K562 (cell line): ENCODE measurements around the gene ITGA11. TPM values are rescaled to one million over a fixed set of nuclear protein-coding genes. Genes with fewer than 3 reads are reported as not detected.

Experiments used
- ATAC-seq: fragments of 200-7000 bp; cut with Tn5 transposase; 3 replicates; pipeline ENCODE4 v1.9.1; 2020; ENCODE audit warnings: moderate library complexity
- BruUV-seq: library from RNA; stranded (reverse); fragments of 400-500 nt; replicated peaks from 2 replicates; lab custom pipeline; 2021; lab: Mats Ljungman, UMichigan
- CTCF ChIA-PET: fragments of 300-600 bp; formaldehyde crosslinking; extraction: SDS; loops from one replicate; lab custom pipeline; 2021; ENCODE audit warnings: low intra/inter-chr PET ratio; lab: Yijun Ruan, JAX
- POLR2A ChIA-PET: fragments of 300-600, 350-650 bp; sonication (Branson Sonifier 250); formaldehyde crosslinking; extraction: SDS; loops from one replicate; lab custom pipeline; 2021; ENCODE audit warnings: antibody characterized with exemption, inconsistent platforms; lab: Yijun Ruan, JAX
- DNase-seq, 4 experiments: peaks; one replicate each; pipeline versions ENCODE4 v3.0.0 to v3.0.0-alpha.2; 2011 to 2018; ENCODE audit warnings: low spot score in 3 of 4, mixed read lengths in 3 of 4; ENCODE audit errors: extremely low read depth in 1 of 4
- FAIRE-seq: peaks from 2 replicates; lab custom pipeline; 2011; peaks lifted over from hg19 to GRCh38; lab: Jason Lieb, UNC
- H2AFZ ChIP-seq: 2 replicates; pipeline ENCODE4 v1.6.0; 2011; ENCODE audit warnings: low read depth, low read length, control low read depth, inconsistent platforms
- H3K27ac ChIP-seq: fragments of 200-600 bp; 3 replicates; pipeline ENCODE4 v1.8.0; 2011; ENCODE audit warnings: low read depth, mild to moderate bottlenecking, control low read depth, inconsistent platforms, low read length, moderate library complexity, mixed read lengths; ENCODE audit errors: extremely low read depth
- H3K27me3 ChIP-seq, 2 experiments: fragments of 300-600 bp in 1 of 2; 2 replicates in 1 of 2; 3 replicates in 1 of 2; pipeline versions ENCODE4 v1.6.0 to v1.8.0; 2011; ENCODE audit warnings: inconsistent platforms in 2 of 2, low read length in 2 of 2, mild to moderate bottlenecking in 1 of 2, mixed read lengths in 1 of 2, moderate library complexity in 1 of 2; ENCODE audit not compliant: control insufficient read depth in 2 of 2, insufficient read depth in 2 of 2
- H3K36me3 ChIP-seq: fragments of 300-600 bp; 3 replicates; pipeline ENCODE4 v1.8.0; 2011; ENCODE audit warnings: mild to moderate bottlenecking, low read length, inconsistent platforms; ENCODE audit not compliant: control insufficient read depth, insufficient read depth
- H3K4me1 ChIP-seq, 2 experiments: fragments of 200-600 bp in 1 of 2; replicated peaks in 1 of 2; 2 replicates in 1 of 2; 3 replicates in 1 of 2; pipeline versions ENCODE4 v1.5.1 to v1.8.0; 2011; ENCODE audit warnings: inconsistent platforms in 2 of 2, low read length in 2 of 2, mild to moderate bottlenecking in 1 of 2, mixed read lengths in 1 of 2, moderate library complexity in 1 of 2; ENCODE audit not compliant: control insufficient read depth in 2 of 2, insufficient read depth in 2 of 2
- H3K4me2 ChIP-seq: 2 replicates; pipeline ENCODE4 v1.6.1; 2011; ENCODE audit warnings: low read length, control low read depth, inconsistent platforms, mixed read lengths; ENCODE audit not compliant: insufficient read depth
- H3K4me3 ChIP-seq: fragments of 200-600 bp; sonication (generic), shearing (Covaris generic); 2 replicates; pipeline ENCODE4 v1.5.1; 2016; ENCODE audit warnings: control low read depth, inconsistent platforms
- H3K79me2 ChIP-seq: fragments of 200-600 bp; 3 replicates; pipeline ENCODE4 v1.8.0; 2011; ENCODE audit warnings: low read length, inconsistent platforms; ENCODE audit not compliant: control insufficient read depth, insufficient read depth
- H3K9ac ChIP-seq, 2 experiments: 2 replicates each; pipeline versions ENCODE4 v1.6.0 to v1.6.1; 2011; ENCODE audit warnings: low read depth in 2 of 2, low read length in 2 of 2, control low read depth in 1 of 2, inconsistent platforms in 1 of 2, mild to moderate bottlenecking in 1 of 2, mixed read lengths in 1 of 2; ENCODE audit not compliant: insufficient read depth in 1 of 2
- H3K9me1 ChIP-seq: one replicate; pipeline ENCODE4 v1.6.0; 2011; ENCODE audit warnings: inconsistent platforms, mild to moderate bottlenecking, low read length, moderate library complexity; ENCODE audit not compliant: control insufficient read depth, insufficient read depth
- H3K9me3 ChIP-seq: replicated peaks from 2 replicates; pipeline ENCODE4 v1.5.1; 2011; ENCODE audit warnings: low read depth, low read length, inconsistent platforms; ENCODE audit not compliant: control insufficient read depth, insufficient read depth
- H4K20me1 ChIP-seq: replicated peaks from 2 replicates; pipeline ENCODE4 v1.6.1; 2011; ENCODE audit warnings: low read length, inconsistent platforms, mixed read lengths; ENCODE audit not compliant: control insufficient read depth, insufficient read depth
- BCLAF1 ChIP-seq, 2 experiments: fragments of 450-650 bp in 1 of 2; IDR thresholded peaks; 2 replicates each; pipeline ENCODE4 v1.6.1; 2011 to 2017; ENCODE audit warnings: low read depth in 2 of 2, antibody characterized with exemption in 1 of 2, borderline replicate concordance in 1 of 2, low read length in 1 of 2, mild to moderate bottlenecking in 1 of 2, mixed read lengths in 1 of 2; ENCODE audit not compliant: control insufficient read depth in 1 of 2
- BRD9 ChIP-seq: fragments of 450-650 bp; IDR thresholded peaks from 2 replicates; pipeline ENCODE4 v1.6.1; 2018; ENCODE audit warnings: low read depth; ENCODE audit not compliant: partially characterized antibody
- EP300 ChIP-seq: IDR thresholded peaks from 2 replicates; pipeline ENCODE4 v1.6.1; 2012; ENCODE audit warnings: low read length, improper control_type of control experiment
- ESRRA ChIP-seq: fragments of 450-650 bp; IDR thresholded peaks from 2 replicates; pipeline ENCODE4 v1.6.1; 2014; ENCODE audit warnings: low read depth, mild to moderate bottlenecking, moderate library complexity, borderline replicate concordance
- HNRNPK ChIP-seq: fragments of 200-400 bp; formaldehyde crosslinking; IDR thresholded peaks from one replicate; pipeline ENCODE4 v1.6.1; 2018; ENCODE audit warnings: mild to moderate bottlenecking, low read depth, low read length; ENCODE audit not compliant: poor library complexity, severe bottlenecking
- KDM1A ChIP-seq, 2 experiments: fragments of 450-650 bp; IDR thresholded peaks; 2 replicates each; pipeline ENCODE4 v1.6.1; 2016; ENCODE audit warnings: mild to moderate bottlenecking in 2 of 2
- NFIC ChIP-seq: fragments of 450-650 bp; IDR thresholded peaks from 2 replicates; pipeline ENCODE4 v1.6.1; 2017; ENCODE audit warnings: mild to moderate bottlenecking, inconsistent platforms
- POLR3G ChIP-seq: IDR thresholded peaks from 2 replicates; pipeline ENCODE4 v1.6.1; 2011; ENCODE audit not compliant: insufficient read length, insufficient replicate concordance; ENCODE audit errors: extremely low read depth
- RB1 ChIP-seq: fragments of 450-650 bp; IDR thresholded peaks from 2 replicates; pipeline ENCODE4 v1.6.1; 2017; ENCODE audit warnings: low read depth, mild to moderate bottlenecking
- SIN3B ChIP-seq: fragments of 450-650 bp; IDR thresholded peaks from 2 replicates; pipeline ENCODE4 v1.6.1; 2017; ENCODE audit warnings: low read depth, mild to moderate bottlenecking, moderate library complexity
- SRSF1 ChIP-seq: fragments of 200-400 bp; formaldehyde crosslinking; IDR thresholded peaks from 2 replicates; pipeline ENCODE4 v1.6.1; 2017; ENCODE audit warnings: mild to moderate bottlenecking, low read depth, low read length, moderate library complexity
- TOE1 ChIP-seq, 2 experiments: fragments of 450-650 bp in 1 of 2; sonication (generic) in 1 of 2; formaldehyde crosslinking in 1 of 2; IDR thresholded peaks; 2 replicates each; pipeline versions ENCODE4 v1.7.1 to v1.8.0; 2016 to 2022; ENCODE audit warnings: borderline replicate concordance in 2 of 2, mild to moderate bottlenecking in 2 of 2, antibody characterized with exemption in 1 of 2, inconsistent platforms in 1 of 2, low read depth in 1 of 2, missing genetic modification reagents in 1 of 2, moderate library complexity in 1 of 2
- WGBS: fragments of 100-300 bp; shearing (Covaris generic); methylation state at CpG from one replicate; pipeline ENCODE4 v1.1.6; 2016; ENCODE audit warnings: low coverage, mixed read lengths; ENCODE audit not compliant: insufficient coverage; ENCODE audit errors: missing lambda C conversion rate; 5-methylcytosine and 5-hydroxymethylcytosine counted together
- in situ Hi-C: fragments of 300-500 bp; cut with MboI; formaldehyde crosslinking; loops from 4 replicates; pipeline ENCODE4 v1.15.0; 2018; ENCODE audit warnings: inconsistent platforms, mixed read lengths
- intact Hi-C: fragments of 100-400 bp; cut with micrococcal nuclease; formaldehyde crosslinking; loops from 2 replicates; pipeline ENCODE4 v1.14.2; 2022
- polyA plus RNA-seq, 8 experiments: library from polyadenylated mRNA; depleted of rRNA in 4 of 8; stranded (reverse) in 5 of 8; unstranded in 3 of 8; fragments of >200 nt; fragmentation: Nextera tagmentation in 2 of 8; fragmentation: Illumina TruSeq in 1 of 8; extraction: Ambion mirVana in 2 of 8; extraction: Trizol in 1 of 8; gene quantifications; 2 replicates each; pipeline versions ENCODE4 v1.2.1 to v1.2.3, GENCODE V29; 2011 to 2014; ENCODE audit warnings: inconsistent platforms in 1 of 8, missing spikeins in 1 of 8
- total RNA-seq, 7 experiments: library from RNA; depleted of rRNA in 6 of 7; stranded (reverse); fragments of >200 nt in 6 of 7; fragmentation: Illumina TruSeq in 2 of 7; extraction: Trizol in 2 of 7; gene quantifications; 2 replicates each; pipeline versions ENCODE4 v1.2.1 to v1.2.3, GENCODE V29; 2011 to 2021; ENCODE audit warnings: low replicate concordance in 1 of 7
- TF ChIP-seq, protein P1 (sequence below), 2 experiments: fragments of 450-650 bp; IDR thresholded peaks; 2 replicates each; pipeline ENCODE4 v1.6.1; 2016
- TF ChIP-seq, protein P2 (sequence below): fragments of 450-650 bp; IDR thresholded peaks from 2 replicates; pipeline ENCODE4 v1.6.1; 2017; ENCODE audit warnings: mild to moderate bottlenecking, moderate library complexity

The ITGA11 gene
- total and polyA plus RNA-seq, 9 of the 15 experiments (the other 6 are each of a cell fraction or from before 2014, with no cell fraction given): 0.01 TPM; not detected in 8

- no peak for DNase-seq
- Histone ChIP-seq H3K4me3 (no peak overlapping the region), H3K4me1 (peaks cover 0 to 15% of the 10 kb centered on the region in 2 experiments; a peak in 2 of 5 replicates), H4K20me1 (no peaks in the 10 kb centered on the region), H3K36me3 (no peaks in the 10 kb centered on the region), H3K27me3 (peaks cover 24 to 44% of the 10 kb centered on the region in 2 experiments; a peak in 4 of 5 replicates), H3K9me1 (no peaks in the 10 kb centered on the region), H3K9me3 (no peaks in the 10 kb centered on the region), H3K79me2 (no peaks in the 10 kb centered on the region), H2AFZ (no peak overlapping the region), H3K27ac (no peak overlapping the region), H3K4me2 (no peak overlapping the region), H3K9ac (no peak overlapping the region)
- TF ChIP-seq TOE1 (IDR thresholded peaks at IDR 0.05; ENCODE audit: borderline replicate concordance) (no peak), TOE1 (CRISPR knock-in tag; IDR thresholded peaks at IDR 0.05; ENCODE audit: borderline replicate concordance, low read depth) (no peak), NFIC (no peak), RB1 (no peak), KDM1A (IDR thresholded peaks at IDR 0.05) (no peak), SRSF1 (no peak), HNRNPK (no peak), EP300 (no peak), ESRRA (no peak), POLR3G (no peak), SIN3B (no peak), BCLAF1 (IDR thresholded peaks at IDR 0.05; ENCODE audit: borderline replicate concordance in 1 of 2, control insufficient read depth in 1 of 2, low read depth in 2 of 2, low read length in 1 of 2) (no peak), BRD9 (no peak)
- TF ChIP-seq, protein P1, sequence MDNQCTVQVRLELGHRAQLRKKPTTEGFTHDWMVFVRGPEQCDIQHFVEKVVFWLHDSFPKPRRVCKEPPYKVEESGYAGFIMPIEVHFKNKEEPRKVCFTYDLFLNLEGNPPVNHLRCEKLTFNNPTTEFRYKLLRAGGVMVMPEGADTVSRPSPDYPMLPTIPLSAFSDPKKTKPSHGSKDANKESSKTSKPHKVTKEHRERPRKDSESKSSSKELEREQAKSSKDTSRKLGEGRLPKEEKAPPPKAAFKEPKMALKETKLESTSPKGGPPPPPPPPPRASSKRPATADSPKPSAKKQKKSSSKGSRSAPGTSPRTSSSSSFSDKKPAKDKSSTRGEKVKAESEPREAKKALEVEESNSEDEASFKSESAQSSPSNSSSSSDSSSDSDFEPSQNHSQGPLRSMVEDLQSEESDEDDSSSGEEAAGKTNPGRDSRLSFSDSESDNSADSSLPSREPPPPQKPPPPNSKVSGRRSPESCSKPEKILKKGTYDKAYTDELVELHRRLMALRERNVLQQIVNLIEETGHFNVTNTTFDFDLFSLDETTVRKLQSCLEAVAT (IDR thresholded peaks at IDR 0.05): no peak
- TF ChIP-seq, protein P2, sequence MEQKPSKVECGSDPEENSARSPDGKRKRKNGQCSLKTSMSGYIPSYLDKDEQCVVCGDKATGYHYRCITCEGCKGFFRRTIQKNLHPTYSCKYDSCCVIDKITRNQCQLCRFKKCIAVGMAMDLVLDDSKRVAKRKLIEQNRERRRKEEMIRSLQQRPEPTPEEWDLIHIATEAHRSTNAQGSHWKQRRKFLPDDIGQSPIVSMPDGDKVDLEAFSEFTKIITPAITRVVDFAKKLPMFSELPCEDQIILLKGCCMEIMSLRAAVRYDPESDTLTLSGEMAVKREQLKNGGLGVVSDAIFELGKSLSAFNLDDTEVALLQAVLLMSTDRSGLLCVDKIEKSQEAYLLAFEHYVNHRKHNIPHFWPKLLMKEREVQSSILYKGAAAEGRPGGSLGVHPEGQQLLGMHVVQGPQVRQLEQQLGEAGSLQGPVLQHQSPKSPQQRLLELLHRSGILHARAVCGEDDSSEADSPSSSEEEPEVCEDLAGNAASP: no peak
- POLR2A ChIA-PET: interaction anchor here (0.7 kb wide), 1 partner anchor 18 kb away, joined by 3 read pairs; no protein-coding TSS in a partner anchor
- WGBS: 21% methylated on average over 56 of the region's 69 CpGs
- intact Hi-C loops: no loop called here
- no peak for ATAC-seq
- in situ Hi-C loops: no loop called here
- BruUV-seq: no TSS peak
- FAIRE-seq: no peak
- CTCF ChIA-PET: no interaction called here
Observed at GRCh38 chr15:68431037-68431791, 749 bp downstream of the ITGA11 start.
